Liver (tissue), 3 donors: ENCODE results near the gene BIK.

ENCODE experiments used
- CTCF ChIP-seq: fragments of 150-350 bp; IDR thresholded peaks from 2 replicates; pipeline ENCODE4 v1.5.1; 2017; ENCODE audit warnings: improper control_type of control experiment, low read depth, low read length; ENCODE audit not compliant: missing input control
- NR2F2 ChIP-seq: IDR thresholded peaks from 2 replicates; pipeline ENCODE4 v1.6.1; 2016; ENCODE audit warnings: antibody characterized with exemption
- REST ChIP-seq: IDR thresholded peaks from 2 replicates; pipeline ENCODE4 v1.6.1; 2016; ENCODE audit warnings: antibody characterized with exemption, mild to moderate bottlenecking
- donor health status: healthy.
- donor health status: healthy.

DNA sequence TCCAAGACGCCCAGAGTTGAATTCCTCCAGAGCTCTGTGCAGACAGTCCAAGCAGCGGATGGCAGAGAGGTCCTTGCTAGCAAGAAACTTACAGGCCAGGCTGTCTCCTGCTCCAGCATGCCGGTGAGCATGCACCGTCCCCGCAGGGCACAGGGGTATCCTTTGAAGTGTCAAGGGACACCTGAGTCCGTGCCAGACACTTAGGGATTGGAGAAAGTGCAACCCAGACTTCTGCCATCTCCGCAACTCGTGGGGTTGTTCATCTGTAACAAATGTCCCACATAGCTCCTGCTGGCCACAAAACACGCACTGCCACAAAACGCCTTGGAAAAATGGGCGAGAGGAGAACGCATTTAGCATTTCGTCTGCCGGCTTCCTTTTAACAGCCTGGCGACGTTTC lies 54.1 kb downstream of the BIK start:
- TF ChIP-seq CTCF: no peak
- no peak for TF ChIP-seq NR2F2
- TF ChIP-seq REST: no peak
